Islet of Langerhans (tissue), 1 donor: ENCODE data around the gene ALK.

Source experiments
- FAIRE-seq: peaks from one replicate; lab custom pipeline; 2011; peaks lifted over from hg19 to GRCh38; lab: Jason Lieb, UNC

Gene ALK

GRCh38 chr2:29482867-29483266, 438.5 kb downstream of the ALK start:
- no peak for FAIRE-seq

- FAIRE-seq, result no peak
Measured at GRCh38 chr2:29482348-29482747, 439.0 kb downstream of the ALK start.

- FAIRE-seq, result no peak
Measured at GRCh38 chr2:29481313-29481712, 440.1 kb downstream of the ALK start.

GRCh38 chr2:29480426-29480825, 441.0 kb downstream of the ALK start:
- FAIRE-seq, result no peak

GRCh38 chr2:29479401-29479800, 442.0 kb downstream of the ALK start:
- no peak for FAIRE-seq

- no peak for FAIRE-seq
Measured at GRCh38 chr2:29478641-29479040, 442.7 kb downstream of the ALK start.

GRCh38 chr2:29477186-29477585, 444.2 kb downstream of the ALK start:
- no peak for FAIRE-seq

GRCh38 chr2:29475499-29475898, 445.9 kb downstream of the ALK start:
- no peak for FAIRE-seq

GRCh38 chr2:29469961-29470360, 451.4 kb downstream of the ALK start:
- FAIRE-seq, result no peak

GRCh38 chr2:29469516-29469915, 451.9 kb downstream of the ALK start:
- no peak for FAIRE-seq

GRCh38 chr2:29463181-29463900, 458.0 kb downstream of the ALK start:
- FAIRE-seq, result no peak

GRCh38 chr2:29462293-29462692, 459.1 kb downstream of the ALK start:
- no peak for FAIRE-seq

- no peak for FAIRE-seq
Measured at GRCh38 chr2:29460190-29460589, 461.2 kb downstream of the ALK start.

GRCh38 chr2:29459445-29460179, 461.8 kb downstream of the ALK start:
- no peak for FAIRE-seq

GRCh38 chr2:29456429-29456828, 465.0 kb downstream of the ALK start:
- FAIRE-seq, result no peak

- no peak for FAIRE-seq
Measured at GRCh38 chr2:29455200-29455860, 466.1 kb downstream of the ALK start.

- FAIRE-seq, result no peak
Measured at GRCh38 chr2:29452036-29452435, 469.4 kb downstream of the ALK start.

- no peak for FAIRE-seq
Measured at GRCh38 chr2:29450596-29451222, 470.7 kb downstream of the ALK start.

GRCh38 chr2:29449499-29449898, 471.9 kb downstream of the ALK start:
- FAIRE-seq, result no peak

GRCh38 chr2:29448096-29448688, 473.2 kb downstream of the ALK start:
- no peak for FAIRE-seq

- FAIRE-seq, result no peak
Measured at GRCh38 chr2:29447513-29447912, 473.9 kb downstream of the ALK start.

- FAIRE-seq, result no peak
Measured at GRCh38 chr2:29446847-29447246, 474.5 kb downstream of the ALK start.

GRCh38 chr2:29444150-29444549, 477.2 kb downstream of the ALK start:
- FAIRE-seq, result no peak
